GM21528 (cell line): Measurements from ENCODE around the gene STARD10.
"Not testable (repeated sequence)": the region's sequence is repeated elsewhere in the genome, so short reads cannot be mapped to it uniquely, and the experiment has no call there.

Source experiments
- ATAC-seq: cut with Tn5 transposase; IDR thresholded peaks from one replicate; pipeline ENCODE4 v1.9.1; 2021; ENCODE audit warnings: mild to moderate bottlenecking, moderate library complexity; ENCODE audit not compliant: unreplicated experiment, low FRiP score

The STARD10 gene

GRCh38 chr11:72808331-72808798, 14.5 kb upstream of the STARD10 start:
- no peak for ATAC-seq

- ATAC-seq = no peak
Observed at GRCh38 chr11:72807792-72808191, 13.9 kb upstream of the STARD10 start.

- no peak for ATAC-seq
Observed at GRCh38 chr11:72807021-72807693, 13.3 kb upstream of the STARD10 start.

GRCh38 chr11:72806378-72806777, 12.5 kb upstream of the STARD10 start:
- ATAC-seq = not testable (repeated sequence)

GRCh38 chr11:72805216-72805615, 11.4 kb upstream of the STARD10 start:
- ATAC-seq = no peak

- no peak for ATAC-seq
Observed at GRCh38 chr11:72802822-72803221, 9.0 kb upstream of the STARD10 start.

- ATAC-seq = no peak
Observed at GRCh38 chr11:72799441-72799840, 5.6 kb upstream of the STARD10 start.

- ATAC-seq = no peak
Observed at GRCh38 chr11:72798361-72798760, 4.5 kb upstream of the STARD10 start.

- ATAC-seq = no peak
Observed at GRCh38 chr11:72793076-72793424, 797 bp downstream of the STARD10 start.

GRCh38 chr11:72792437-72793021, 1.3 kb downstream of the STARD10 start:
- ATAC-seq = no peak

- not testable (repeated sequence) for ATAC-seq
Observed at GRCh38 chr11:72791228-72791627, 2.6 kb downstream of the STARD10 start.

GRCh38 chr11:72789493-72790131, 4.2 kb downstream of the STARD10 start:
- ATAC-seq = no peak

- no peak for ATAC-seq
Observed at GRCh38 chr11:72788241-72788640, 5.6 kb downstream of the STARD10 start.

- no peak for ATAC-seq
Observed at GRCh38 chr11:72787216-72788104, 6.4 kb downstream of the STARD10 start.

- ATAC-seq = no peak
Observed at GRCh38 chr11:72786305-72787215, 7.3 kb downstream of the STARD10 start.

GRCh38 chr11:72784662-72785061, 9.2 kb downstream of the STARD10 start:
- ATAC-seq = no peak

GRCh38 chr11:72783144-72783905, 10.5 kb downstream of the STARD10 start:
- ATAC-seq = no peak

GRCh38 chr11:72782081-72782920, 11.5 kb downstream of the STARD10 start:
- ATAC-seq = no peak
